Suprapubic skin (tissue), 4 donors: ENCODE results near the gene SOX6. TPM values are rescaled to one million over a fixed set of nuclear protein-coding genes. Genes with fewer than 3 reads are reported as not detected.

Experiments used
- DNase-seq, 2 donors: peaks; one replicate each; pipeline ENCODE4 v3.0.0-alpha.2; 2019; ENCODE audit warnings: low spot score in 2 of 2
- H3K27ac ChIP-seq: fragments of 200-600 bp; sonication (generic); one replicate; pipeline ENCODE4 v1.5.1; 2019
- H3K27me3 ChIP-seq: fragments of 200-600 bp; sonication (generic); one replicate; pipeline ENCODE4 v1.5.1; 2019
- H3K36me3 ChIP-seq: fragments of 200-600 bp; sonication (generic); one replicate; pipeline ENCODE4 v1.5.1; 2019
- H3K4me1 ChIP-seq: fragments of 200-600 bp; sonication (generic); one replicate; pipeline ENCODE4 v1.5.1; 2019
- H3K4me3 ChIP-seq: fragments of 200-600 bp; sonication (generic); one replicate; pipeline ENCODE4 v1.5.1; 2019; ENCODE audit warnings: mild to moderate bottlenecking
- H3K9me3 ChIP-seq: fragments of 200-600 bp; sonication (generic); one replicate; pipeline ENCODE4 v1.5.1; 2019
- CTCF ChIP-seq, 2 donors: fragments of 200-600 bp in 1 of 2; fragments of 450-650 bp in 1 of 2; sonication (generic) in 1 of 2; IDR thresholded peaks; one replicate each; pipeline ENCODE4 v1.5.1; 2016 to 2019; ENCODE audit warnings: antibody characterized with exemption in 2 of 2, mild to moderate bottlenecking in 1 of 2, moderate library complexity in 1 of 2
- EP300 ChIP-seq: sonication (generic); formaldehyde crosslinking; IDR thresholded peaks from one replicate; pipeline ENCODE4 v1.6.1; 2017; ENCODE audit warnings: antibody characterized with exemption
- POLR2A ChIP-seq, 2 donors: fragments of 450-650 bp; IDR thresholded peaks; one replicate each; pipeline ENCODE4 v1.6.1; 2017; ENCODE audit warnings: antibody characterized with exemption in 2 of 2, mild to moderate bottlenecking in 2 of 2, moderate library complexity in 2 of 2
- POLR2AphosphoS5 ChIP-seq, 3 donors: sonication (generic); formaldehyde crosslinking; IDR thresholded peaks; one replicate each; pipeline ENCODE4 v1.6.1; 2017; ENCODE audit warnings: antibody characterized with exemption in 3 of 3
- WGBS: methylation state at CpG from one replicate; pipeline ENCODE4 v1.1.5; 2018; 5-methylcytosine and 5-hydroxymethylcytosine counted together
- total RNA-seq, 4 donors: library from RNA; depleted of rRNA; stranded (reverse); fragments of >200 nt; gene quantifications; one replicate each; pipeline ENCODE4 v1.1.0, GENCODE V29; 2016

Gene SOX6
- total RNA-seq, result 10 to 100 TPM; 12.1 to 32.0 (median 23.8) TPM

DNA sequence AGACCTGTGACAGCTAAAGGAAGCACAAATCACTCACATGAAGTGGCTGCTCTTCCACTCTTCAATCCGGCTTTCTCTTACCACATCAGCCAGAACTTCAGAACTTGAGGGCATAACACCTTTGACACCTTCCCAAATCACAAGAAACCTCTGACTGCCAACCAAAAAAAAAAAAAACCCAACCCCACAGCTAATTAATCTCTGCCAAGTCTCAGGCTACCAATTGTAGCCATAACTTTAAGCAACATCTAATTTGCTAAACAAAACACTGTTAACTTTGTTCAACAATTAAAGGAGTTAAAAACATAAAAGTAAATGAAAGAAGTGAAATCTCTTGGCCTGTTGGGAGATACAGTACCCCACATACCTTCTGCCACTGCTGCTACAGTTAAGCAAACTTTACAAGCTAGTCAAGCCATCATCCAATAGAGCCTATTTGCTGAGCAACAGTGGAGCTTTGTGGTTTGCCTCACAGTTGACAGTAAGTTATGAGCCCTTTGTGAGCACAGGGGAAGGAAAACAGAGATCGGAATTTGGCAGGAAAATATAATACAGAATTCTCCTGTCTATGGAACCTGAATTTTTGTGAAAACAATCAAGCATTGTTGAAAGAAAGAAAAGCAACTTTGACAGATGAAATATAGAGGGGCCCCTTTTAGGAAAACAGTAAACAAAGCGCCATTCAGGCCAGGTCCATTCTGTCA lies at the start of gene SOX6:
Gene SOX6 (minus strand): TSS at position 490 of the 704 bp plus-strand sequence. CDS start 15,298 bp downstream, outside the sequence.
- H3K27me3 ChIP-seq, result no peaks in the 10 kb centered on the region
- no peaks in the 10 kb centered on the region for H3K9me3 ChIP-seq
- no peaks in the 10 kb centered on the region for H3K36me3 ChIP-seq
- no peak within 1 kb of the TSS for H3K4me3 ChIP-seq
- 35% methylated on average over 3 of the region's 3 CpGs for WGBS
- H3K4me1 ChIP-seq, result peaks cover 4% of the 10 kb centered on the region
- TF ChIP-seq POLR2AphosphoS5 (IDR thresholded peaks at IDR 0.05) (no peak), EP300 (no peak), CTCF (IDR thresholded peaks at IDR 0.05) (no peak), POLR2A (IDR thresholded peaks at IDR 0.05) (no peak)
- no peak for DNase-seq
- no peak within 1 kb of the TSS for H3K27ac ChIP-seq

DNA sequence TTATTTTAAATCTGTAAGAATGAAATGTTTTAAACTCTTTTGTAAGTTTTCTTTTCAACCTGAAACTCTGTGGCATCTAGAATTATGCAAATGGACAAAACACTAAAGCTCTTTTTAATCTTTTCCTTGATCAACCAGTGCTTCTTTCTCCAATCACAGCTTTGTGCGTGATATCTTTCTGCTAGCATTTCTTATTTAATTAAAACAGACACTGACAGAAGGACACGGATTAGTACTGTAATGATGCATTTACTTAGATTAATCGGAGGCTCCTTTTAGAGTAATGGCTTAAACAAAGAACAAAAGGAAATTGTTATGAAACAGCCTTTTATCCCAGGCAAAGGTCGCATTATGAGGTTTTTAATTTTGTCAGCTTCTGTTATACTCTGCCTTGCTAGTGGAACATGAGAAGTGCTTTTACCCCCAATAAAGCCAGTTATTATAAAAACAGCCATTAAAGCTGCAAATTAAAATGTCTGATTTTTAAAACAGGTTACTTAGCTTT lies 48.5 kb upstream of the SOX6 start:
- WGBS, result 67% methylated on average over 4 of the region's 4 CpGs
- Histone ChIP-seq H3K9me3 (no peaks in the 10 kb centered on the region), H3K27ac (no peak overlapping the region), H3K4me1 (no peaks in the 10 kb centered on the region), H3K27me3 (no peaks in the 10 kb centered on the region), H3K36me3 (no peaks in the 10 kb centered on the region), H3K4me3 (no peak overlapping the region)
- no peak for DNase-seq
- no peak for TF ChIP-seq CTCF (IDR thresholded peaks at IDR 0.05)
- no peak for TF ChIP-seq POLR2AphosphoS5 (IDR thresholded peaks at IDR 0.05)
- TF ChIP-seq EP300, result no peak
- TF ChIP-seq POLR2A (IDR thresholded peaks at IDR 0.05), result no peak

DNA sequence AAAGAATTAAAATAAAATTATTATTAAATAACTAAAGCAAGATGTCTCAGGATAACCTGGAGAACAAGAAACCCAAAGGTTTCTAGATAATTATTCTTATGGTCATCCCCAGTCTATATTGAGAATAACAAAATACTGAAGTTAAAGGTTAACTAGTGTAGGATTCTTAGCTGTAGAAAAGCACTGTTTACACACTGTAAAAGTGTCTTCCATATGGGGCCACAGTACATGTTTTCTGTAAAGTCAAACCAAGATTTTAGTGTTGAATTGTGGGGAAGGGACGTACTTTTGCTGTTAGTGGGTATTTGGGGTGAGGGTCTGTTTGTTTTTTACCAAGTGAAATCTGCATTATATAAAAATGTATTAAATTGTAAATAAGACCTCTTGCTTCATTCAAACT lies 47.5 kb upstream of the SOX6 start:
- no peaks in the 10 kb centered on the region for H3K4me1 ChIP-seq
- no peaks in the 10 kb centered on the region for H3K27me3 ChIP-seq
- 78% methylated on average over 1 of the region's 1 CpG for whole genome bisulfite sequencing
- no peak for DNase-seq
- no peak overlapping the region for H3K4me3 ChIP-seq
- TF ChIP-seq POLR2A (IDR thresholded peaks at IDR 0.05) (no peak), EP300 (no peak), POLR2AphosphoS5 (IDR thresholded peaks at IDR 0.05) (no peak), CTCF (IDR thresholded peaks at IDR 0.05) (no peak)
- H3K27ac ChIP-seq, result no peak overlapping the region
- H3K36me3 ChIP-seq, result no peaks in the 10 kb centered on the region
- H3K9me3 ChIP-seq, result no peaks in the 10 kb centered on the region

DNA sequence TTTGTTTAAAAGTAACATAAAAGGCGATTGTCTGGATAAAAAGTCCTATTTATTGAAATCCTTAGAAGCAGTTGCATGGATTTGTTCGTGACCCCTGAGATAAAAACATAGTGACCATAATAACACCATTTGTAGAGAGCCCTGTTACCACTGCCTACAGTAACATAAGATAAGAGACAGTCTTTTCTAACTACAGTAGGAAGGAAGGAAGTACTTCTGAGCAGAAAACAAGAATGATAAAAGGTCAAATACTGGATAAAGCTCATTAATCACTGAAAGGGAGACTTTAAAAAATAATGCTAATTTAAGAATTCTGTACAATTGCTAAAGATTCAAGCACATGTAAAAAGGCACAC lies 47.1 kb upstream of the SOX6 start:
- H3K36me3 ChIP-seq, result no peaks in the 10 kb centered on the region
- H3K4me3 ChIP-seq, result no peak overlapping the region
- WGBS, result 65% methylated on average over 2 of the region's 2 CpGs
- no peak for DNase-seq
- H3K27ac ChIP-seq, result no peak overlapping the region
- TF ChIP-seq POLR2AphosphoS5 (IDR thresholded peaks at IDR 0.05), result no peak
- TF ChIP-seq POLR2A (IDR thresholded peaks at IDR 0.05), result no peak
- no peak for TF ChIP-seq CTCF (IDR thresholded peaks at IDR 0.05)
- TF ChIP-seq EP300, result no peak
- no peaks in the 10 kb centered on the region for H3K9me3 ChIP-seq
- no peaks in the 10 kb centered on the region for H3K4me1 ChIP-seq
- H3K27me3 ChIP-seq, result no peaks in the 10 kb centered on the region

GRCh38 chr11:16402654-16403447 lies 46.5 kb upstream of the SOX6 start:
- TF ChIP-seq POLR2A (IDR thresholded peaks at IDR 0.05), result no peak
- no peak for TF ChIP-seq POLR2AphosphoS5 (IDR thresholded peaks at IDR 0.05)
- TF ChIP-seq EP300, result no peak
- no peak for TF ChIP-seq CTCF (IDR thresholded peaks at IDR 0.05)
- Histone ChIP-seq H3K4me1 (no peaks in the 10 kb centered on the region), H3K4me3 (no peak overlapping the region), H3K36me3 (no peaks in the 10 kb centered on the region), H3K27me3 (no peaks in the 10 kb centered on the region), H3K9me3 (no peaks in the 10 kb centered on the region), H3K27ac (peak overlapping the region; percentile 23)
- WGBS, result 73% methylated on average over 5 of the region's 5 CpGs
- DNase-seq, result no peak
